ENCODE data around the gene SPDYE1.
"Not testable (repeated sequence)": the region's sequence is repeated elsewhere in the genome, so short reads cannot be mapped to it uniquely, and the experiment has no call there.

DNA sequence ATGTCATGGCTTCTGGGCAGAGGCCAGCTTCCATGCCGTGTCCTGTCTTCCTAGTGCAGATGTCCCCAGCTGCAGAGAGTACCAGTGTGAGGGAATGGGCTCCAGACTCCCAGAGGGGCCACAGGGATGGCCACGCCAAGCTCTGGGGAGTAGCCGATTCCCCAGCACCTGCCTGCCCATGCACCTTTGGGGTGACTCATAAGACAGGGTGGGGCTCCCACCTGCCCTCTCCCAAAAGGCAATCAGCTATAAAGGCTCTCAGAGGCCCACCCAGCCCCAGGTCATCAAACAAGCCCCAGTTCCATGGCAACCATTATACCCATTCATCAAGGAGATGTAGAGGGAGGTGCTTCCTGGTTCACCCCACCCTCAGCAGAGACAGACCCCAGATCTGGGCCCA, at the start of gene SPDYE1:
- TF ChIP-seq, protein P1, sequence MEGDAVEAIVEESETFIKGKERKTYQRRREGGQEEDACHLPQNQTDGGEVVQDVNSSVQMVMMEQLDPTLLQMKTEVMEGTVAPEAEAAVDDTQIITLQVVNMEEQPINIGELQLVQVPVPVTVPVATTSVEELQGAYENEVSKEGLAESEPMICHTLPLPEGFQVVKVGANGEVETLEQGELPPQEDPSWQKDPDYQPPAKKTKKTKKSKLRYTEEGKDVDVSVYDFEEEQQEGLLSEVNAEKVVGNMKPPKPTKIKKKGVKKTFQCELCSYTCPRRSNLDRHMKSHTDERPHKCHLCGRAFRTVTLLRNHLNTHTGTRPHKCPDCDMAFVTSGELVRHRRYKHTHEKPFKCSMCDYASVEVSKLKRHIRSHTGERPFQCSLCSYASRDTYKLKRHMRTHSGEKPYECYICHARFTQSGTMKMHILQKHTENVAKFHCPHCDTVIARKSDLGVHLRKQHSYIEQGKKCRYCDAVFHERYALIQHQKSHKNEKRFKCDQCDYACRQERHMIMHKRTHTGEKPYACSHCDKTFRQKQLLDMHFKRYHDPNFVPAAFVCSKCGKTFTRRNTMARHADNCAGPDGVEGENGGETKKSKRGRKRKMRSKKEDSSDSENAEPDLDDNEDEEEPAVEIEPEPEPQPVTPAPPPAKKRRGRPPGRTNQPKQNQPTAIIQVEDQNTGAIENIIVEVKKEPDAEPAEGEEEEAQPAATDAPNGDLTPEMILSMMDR (IDR thresholded peaks at IDR 0.05; ENCODE audit: low read depth, low read length, missing input control): not testable (repeated sequence)
- not testable (repeated sequence) for TF ChIP-seq GABPA (IDR thresholded peaks at IDR 0.05 in 1 of 2, conservative IDR thresholded peaks at IDR 0.05 in 1 of 2); EGR1 (IDR thresholded peaks at IDR 0.05; ENCODE audit: low read depth in 2 of 2); SP1 (IDR thresholded peaks at IDR 0.05); YY1 (IDR thresholded peaks at IDR 0.05); RAD21 (IDR thresholded peaks at IDR 0.05); TAF1 (conservative IDR thresholded peaks at IDR 0.05)
- TF ChIP-seq, protein P2, sequence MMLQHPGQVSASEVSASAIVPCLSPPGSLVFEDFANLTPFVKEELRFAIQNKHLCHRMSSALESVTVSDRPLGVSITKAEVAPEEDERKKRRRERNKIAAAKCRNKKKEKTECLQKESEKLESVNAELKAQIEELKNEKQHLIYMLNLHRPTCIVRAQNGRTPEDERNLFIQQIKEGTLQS (IDR thresholded peaks at IDR 0.05): not testable (repeated sequence)
- TF ChIP-seq, protein P3, sequence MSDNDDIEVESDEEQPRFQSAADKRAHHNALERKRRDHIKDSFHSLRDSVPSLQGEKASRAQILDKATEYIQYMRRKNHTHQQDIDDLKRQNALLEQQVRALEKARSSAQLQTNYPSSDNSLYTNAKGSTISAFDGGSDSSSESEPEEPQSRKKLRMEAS (IDR thresholded peaks at IDR 0.05): not testable (repeated sequence)
